ENCODE measurements around the gene LRRN2.

- TF ChIP-seq, protein P1, sequence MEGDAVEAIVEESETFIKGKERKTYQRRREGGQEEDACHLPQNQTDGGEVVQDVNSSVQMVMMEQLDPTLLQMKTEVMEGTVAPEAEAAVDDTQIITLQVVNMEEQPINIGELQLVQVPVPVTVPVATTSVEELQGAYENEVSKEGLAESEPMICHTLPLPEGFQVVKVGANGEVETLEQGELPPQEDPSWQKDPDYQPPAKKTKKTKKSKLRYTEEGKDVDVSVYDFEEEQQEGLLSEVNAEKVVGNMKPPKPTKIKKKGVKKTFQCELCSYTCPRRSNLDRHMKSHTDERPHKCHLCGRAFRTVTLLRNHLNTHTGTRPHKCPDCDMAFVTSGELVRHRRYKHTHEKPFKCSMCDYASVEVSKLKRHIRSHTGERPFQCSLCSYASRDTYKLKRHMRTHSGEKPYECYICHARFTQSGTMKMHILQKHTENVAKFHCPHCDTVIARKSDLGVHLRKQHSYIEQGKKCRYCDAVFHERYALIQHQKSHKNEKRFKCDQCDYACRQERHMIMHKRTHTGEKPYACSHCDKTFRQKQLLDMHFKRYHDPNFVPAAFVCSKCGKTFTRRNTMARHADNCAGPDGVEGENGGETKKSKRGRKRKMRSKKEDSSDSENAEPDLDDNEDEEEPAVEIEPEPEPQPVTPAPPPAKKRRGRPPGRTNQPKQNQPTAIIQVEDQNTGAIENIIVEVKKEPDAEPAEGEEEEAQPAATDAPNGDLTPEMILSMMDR (IDR thresholded peaks at IDR 0.05), result no peak
- TF ChIP-seq POLR2AphosphoS5 (IDR thresholded peaks at IDR 0.05; ENCODE audit: low read depth, low read length) (no peak), SIN3A (IDR thresholded peaks at IDR 0.05; ENCODE audit: borderline replicate concordance, insufficient read depth, low read depth, low read length) (no peak)
- TF ChIP-seq, protein P2, sequence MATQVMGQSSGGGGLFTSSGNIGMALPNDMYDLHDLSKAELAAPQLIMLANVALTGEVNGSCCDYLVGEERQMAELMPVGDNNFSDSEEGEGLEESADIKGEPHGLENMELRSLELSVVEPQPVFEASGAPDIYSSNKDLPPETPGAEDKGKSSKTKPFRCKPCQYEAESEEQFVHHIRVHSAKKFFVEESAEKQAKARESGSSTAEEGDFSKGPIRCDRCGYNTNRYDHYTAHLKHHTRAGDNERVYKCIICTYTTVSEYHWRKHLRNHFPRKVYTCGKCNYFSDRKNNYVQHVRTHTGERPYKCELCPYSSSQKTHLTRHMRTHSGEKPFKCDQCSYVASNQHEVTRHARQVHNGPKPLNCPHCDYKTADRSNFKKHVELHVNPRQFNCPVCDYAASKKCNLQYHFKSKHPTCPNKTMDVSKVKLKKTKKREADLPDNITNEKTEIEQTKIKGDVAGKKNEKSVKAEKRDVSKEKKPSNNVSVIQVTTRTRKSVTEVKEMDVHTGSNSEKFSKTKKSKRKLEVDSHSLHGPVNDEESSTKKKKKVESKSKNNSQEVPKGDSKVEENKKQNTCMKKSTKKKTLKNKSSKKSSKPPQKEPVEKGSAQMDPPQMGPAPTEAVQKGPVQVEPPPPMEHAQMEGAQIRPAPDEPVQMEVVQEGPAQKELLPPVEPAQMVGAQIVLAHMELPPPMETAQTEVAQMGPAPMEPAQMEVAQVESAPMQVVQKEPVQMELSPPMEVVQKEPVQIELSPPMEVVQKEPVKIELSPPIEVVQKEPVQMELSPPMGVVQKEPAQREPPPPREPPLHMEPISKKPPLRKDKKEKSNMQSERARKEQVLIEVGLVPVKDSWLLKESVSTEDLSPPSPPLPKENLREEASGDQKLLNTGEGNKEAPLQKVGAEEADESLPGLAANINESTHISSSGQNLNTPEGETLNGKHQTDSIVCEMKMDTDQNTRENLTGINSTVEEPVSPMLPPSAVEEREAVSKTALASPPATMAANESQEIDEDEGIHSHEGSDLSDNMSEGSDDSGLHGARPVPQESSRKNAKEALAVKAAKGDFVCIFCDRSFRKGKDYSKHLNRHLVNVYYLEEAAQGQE (IDR thresholded peaks at IDR 0.05; ENCODE audit: insufficient read depth in 1 of 2, low read depth in 2 of 2, low read length in 1 of 2), result no peak
These were observed 45.4 kb upstream of the LRRN2 start for GRCh38 chr1:204730826-204731459.
